ENCODE results near the gene TAAR5.
"Not testable (repeated sequence)": the region's sequence is repeated elsewhere in the genome, so short reads cannot be mapped to it uniquely, and the experiment has no call there.

TAAR5 gene

GRCh38 chr6:132569170-132569569, 20.4 kb downstream of the TAAR5 start:
- DNase-seq: no peak

- no peak for DNase-seq
Measured at GRCh38 chr6:132568611-132569010, 20.9 kb downstream of the TAAR5 start.

GRCh38 chr6:132567566-132567965, 22.0 kb downstream of the TAAR5 start:
- no peak for DNase-seq

- no peak for DNase-seq
Measured at GRCh38 chr6:132566404-132566803, 23.1 kb downstream of the TAAR5 start.

GRCh38 chr6:132560087-132560486, 29.5 kb downstream of the TAAR5 start:
- not testable (repeated sequence) for DNase-seq

- DNase-seq: no peak
Measured at GRCh38 chr6:132552372-132552771, 37.2 kb downstream of the TAAR5 start, which contains the start of gene TAAR8. Gene TAAR8, plus strand, starts transcription at chr6:132552672. Its CDS starts 21 bp downstream, at chr6:132552693.

GRCh38 chr6:132551214-132551613, 38.3 kb downstream of the TAAR5 start:
- no peak for DNase-seq

- no peak for DNase-seq
Measured at GRCh38 chr6:132548746-132549463, 40.6 kb downstream of the TAAR5 start.

GRCh38 chr6:132544826-132545225, 44.7 kb downstream of the TAAR5 start:
- DNase-seq: no peak

Measured in NCI-H1092 treated with DMSO at 0.1 percent for 48 hours (cell line).